ENCODE data around the gene SLC25A44. TPM values are rescaled to one million over a fixed set of nuclear protein-coding genes. Genes with fewer than 3 reads are reported as not detected.

SLC25A44 gene
- total RNA-seq: 61.0 and 67.9 TPM in 2 replicates

DNA sequence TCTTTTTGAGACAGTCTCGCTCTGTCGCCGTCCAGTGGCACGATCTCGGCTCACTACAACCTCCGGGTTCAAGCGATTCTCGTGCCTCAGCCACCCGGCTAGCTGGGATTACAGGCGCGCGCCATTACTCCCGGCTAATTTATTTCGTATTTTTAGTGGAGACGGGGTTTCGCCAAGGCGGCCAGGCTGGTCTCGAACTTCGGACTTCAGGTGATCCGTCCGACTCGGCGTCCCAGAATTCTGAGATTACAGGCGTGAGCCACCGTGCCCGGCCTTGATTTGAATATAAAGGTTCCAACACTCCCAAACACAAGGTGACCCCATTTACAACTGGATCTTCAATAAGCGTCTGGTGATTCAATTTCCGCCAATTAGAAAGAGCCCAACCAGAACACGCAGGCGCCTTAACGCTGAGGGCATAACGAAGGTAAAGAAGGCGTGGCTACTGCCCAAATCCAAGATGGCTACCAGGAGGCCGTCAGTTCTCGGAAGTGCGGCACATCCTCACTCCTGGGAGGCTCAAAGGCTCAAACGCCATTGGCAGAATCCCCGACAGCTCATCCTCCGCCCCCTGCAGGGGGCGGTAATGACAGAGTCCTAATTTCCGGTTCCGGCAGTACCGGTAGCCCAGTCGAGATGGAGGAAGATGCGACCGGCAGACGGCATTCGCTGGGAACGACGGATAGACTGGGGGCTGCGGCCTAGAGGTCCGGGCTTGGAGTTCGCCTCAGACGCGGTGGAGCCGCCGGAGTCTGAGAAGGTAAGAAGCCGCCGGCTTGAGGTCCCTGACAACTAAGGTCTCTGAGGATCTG is at the start of gene SLC25A44:
Gene SLC25A44 (plus strand): TSS at position 617 of the 812 bp plus-strand sequence. CDS start 5,744 bp downstream, outside the sequence.
- peak within 1 kb of the TSS; percentile 97 for H3K27ac Mint-ChIP-seq
- H3K9me3 Mint-ChIP-seq: no peaks in the 10 kb centered on the region
- DNase-seq: peak; percentile 99
- H3K4me3 Mint-ChIP-seq: peak within 1 kb of the TSS; percentile 100
- peaks cover 40% of the 10 kb centered on the region for H3K36me3 Mint-ChIP-seq (ENCODE audit: low read depth)
- H3K4me1 Mint-ChIP-seq: peaks cover 52% of the 10 kb centered on the region
- intact Hi-C loops (cut with micrococcal nuclease): loop anchor here (1.0 to 10.0 kb wide), 8 partner anchors 20 to 561 kb away; partner anchors contain the start of genes HDGF, LAMTOR2, PMF1 and SMG5
- no peaks in the 10 kb centered on the region for H3K27me3 Mint-ChIP-seq

DNA sequence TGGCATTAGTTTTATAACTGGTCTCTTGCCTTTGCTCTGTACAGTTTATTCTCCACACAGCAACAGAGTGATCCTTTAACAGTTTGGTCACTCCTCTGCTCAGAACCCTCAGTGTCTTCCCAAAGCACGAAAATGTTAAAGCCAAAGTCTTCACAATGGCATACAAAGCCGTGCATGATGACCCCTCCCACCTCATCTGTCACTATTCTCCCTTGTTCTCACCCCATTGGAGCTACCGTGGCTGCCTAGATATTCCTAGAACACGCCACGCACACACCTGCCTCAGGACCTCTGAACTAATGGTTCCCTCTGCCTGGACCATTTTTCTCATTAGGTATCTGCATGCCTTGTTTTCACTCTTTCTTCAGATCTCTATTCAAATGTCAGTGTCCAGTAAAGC is 49.2 kb upstream of the SLC25A44 start:
- Mint-ChIP-seq H3K27me3 (no peaks in the 10 kb centered on the region), H3K4me3 (no peak overlapping the region), H3K27ac (no peak overlapping the region), H3K36me3 (ENCODE audit: low read depth) (no peaks in the 10 kb centered on the region), H3K4me1 (peaks cover 23% of the 10 kb centered on the region), H3K9me3 (no peaks in the 10 kb centered on the region)
- intact Hi-C loops (cut with micrococcal nuclease): loop anchor here (5.0 kb wide), 1 partner anchor 173 kb away; no protein-coding TSS in a partner anchor
- no peak for DNase-seq

GRCh38 chr1:156145650-156146019 is 48.3 kb upstream of the SLC25A44 start:
- intact Hi-C loops (cut with micrococcal nuclease): loop anchor here (1.0 to 5.0 kb wide), 4 partner anchors 15 to 172 kb away; no protein-coding TSS in a partner anchor
- no peak for DNase-seq
- Mint-ChIP-seq H3K36me3 (ENCODE audit: low read depth) (no peaks in the 10 kb centered on the region), H3K27ac (peak overlapping the region; percentile 90), H3K4me1 (peaks cover 28% of the 10 kb centered on the region), H3K9me3 (no peaks in the 10 kb centered on the region), H3K4me3 (peak overlapping the region; percentile 61), H3K27me3 (no peaks in the 10 kb centered on the region)

DNA sequence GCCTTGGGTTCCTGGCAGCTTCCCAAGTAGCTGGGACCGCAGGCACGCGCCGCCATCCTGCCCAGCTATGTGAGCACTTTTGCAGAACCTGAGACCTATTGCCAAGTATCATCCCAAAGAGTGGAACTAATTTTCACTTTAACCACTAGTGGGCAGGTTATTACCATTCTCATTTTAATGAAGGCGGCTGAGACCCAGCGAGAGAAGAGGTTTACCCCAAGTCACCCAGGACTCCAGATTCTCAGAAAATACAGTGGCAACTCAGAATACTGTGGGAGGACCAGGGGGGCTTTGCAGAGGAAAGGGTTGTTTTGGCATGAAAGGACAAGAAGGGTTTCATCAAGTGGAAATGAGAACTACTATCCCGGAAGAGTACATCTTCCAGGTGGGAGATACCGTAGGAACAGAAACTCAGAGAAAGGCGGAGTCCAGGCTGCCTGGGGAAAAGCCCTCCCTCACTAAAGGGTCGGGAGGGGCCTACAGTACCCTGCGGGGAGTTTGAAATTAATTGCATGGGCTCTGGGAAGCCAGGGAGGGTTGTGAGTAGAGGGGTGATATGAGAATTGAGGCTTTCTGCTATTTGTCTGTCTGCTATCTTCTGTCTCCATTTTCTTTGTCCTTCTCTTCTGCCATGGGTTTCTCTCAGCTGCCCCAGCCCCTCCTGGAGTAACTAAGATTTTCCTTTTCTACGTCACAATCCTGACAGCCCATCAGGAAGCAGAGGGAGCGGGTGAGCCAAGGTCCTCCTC is 47.7 kb upstream of the SLC25A44 start:
- peak; percentile 84 for DNase-seq
- Mint-ChIP-seq H3K9me3 (no peaks in the 10 kb centered on the region), H3K27ac (peak overlapping the region; percentile 90), H3K36me3 (ENCODE audit: low read depth) (no peaks in the 10 kb centered on the region), H3K27me3 (no peaks in the 10 kb centered on the region), H3K4me3 (peak overlapping the region; percentile 61), H3K4me1 (peaks cover 29% of the 10 kb centered on the region)
- intact Hi-C loops (cut with micrococcal nuclease): loop anchor here (1.0 to 5.0 kb wide), 4 partner anchors 16 to 171 kb away; no protein-coding TSS in a partner anchor

- H3K36me3 Mint-ChIP-seq (ENCODE audit: low read depth): no peaks in the 10 kb centered on the region
- H3K4me3 Mint-ChIP-seq: peak overlapping the region; percentile 61
- DNase-seq: no peak
- intact Hi-C loops (cut with micrococcal nuclease): loop anchor here (1.0 to 5.0 kb wide), 4 partner anchors 17 to 170 kb away; no protein-coding TSS in a partner anchor
- peaks cover 29% of the 10 kb centered on the region for H3K4me1 Mint-ChIP-seq
- H3K27me3 Mint-ChIP-seq: no peaks in the 10 kb centered on the region
- H3K9me3 Mint-ChIP-seq: no peaks in the 10 kb centered on the region
- peak overlapping the region; percentile 90 for H3K27ac Mint-ChIP-seq
These were observed 47.0 kb upstream of the SLC25A44 start for GRCh38 chr1:156146769-156147405.

- Mint-ChIP-seq H3K4me1 (peaks cover 39% of the 10 kb centered on the region), H3K9me3 (no peaks in the 10 kb centered on the region)
These were observed 45.7 kb upstream of the SLC25A44 start for GRCh38 chr1:156148216-156148615.

DNA sequence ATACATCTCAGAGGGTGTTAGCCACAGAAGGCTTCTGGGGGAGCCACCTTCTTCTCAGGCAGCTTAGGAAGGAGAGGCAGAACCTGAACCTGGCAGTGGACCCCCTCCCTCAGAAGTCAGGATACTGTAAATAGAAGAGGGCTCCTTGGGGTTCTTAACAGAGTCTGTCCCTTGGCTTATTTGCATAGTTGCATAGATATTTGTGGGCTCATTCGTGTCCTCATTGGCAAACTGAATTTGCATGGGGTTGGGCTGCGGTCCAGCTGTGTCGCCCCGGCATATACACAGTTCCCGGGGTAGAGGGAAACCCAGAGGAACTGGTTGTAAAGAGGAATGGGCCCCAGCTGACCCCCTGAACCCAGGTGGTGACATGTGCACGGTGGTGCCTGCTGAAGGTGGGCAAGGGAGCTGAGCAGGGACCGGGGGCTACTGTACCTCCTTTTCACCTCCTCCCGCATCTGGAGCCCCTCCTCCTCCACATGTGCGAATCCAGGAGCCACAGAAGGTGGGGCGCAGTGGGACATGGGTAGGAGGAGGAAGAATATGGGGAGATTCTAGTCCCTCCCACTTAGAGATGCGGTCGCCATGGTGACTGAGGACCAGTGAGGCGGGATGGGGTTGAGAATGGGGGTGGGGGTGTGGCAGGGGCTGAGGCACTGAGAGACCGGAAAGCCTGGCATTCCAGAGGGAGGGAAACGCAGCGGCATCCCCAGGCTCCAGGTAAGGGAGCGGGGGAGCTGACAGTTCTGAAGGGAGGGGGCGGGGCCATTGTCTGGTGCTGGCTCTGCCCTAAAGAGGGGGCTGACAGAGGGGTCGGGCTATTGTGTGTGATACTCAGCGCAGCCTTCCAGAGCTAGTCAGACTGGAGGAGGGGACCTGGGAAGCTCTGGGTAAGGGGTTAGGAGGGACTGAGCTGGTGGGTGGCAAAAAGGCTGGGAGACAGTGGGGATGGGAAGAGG is 44.3 kb upstream of the SLC25A44 start:
- no peaks in the 10 kb centered on the region for H3K27me3 Mint-ChIP-seq
- H3K9me3 Mint-ChIP-seq: no peaks in the 10 kb centered on the region
- H3K4me1 Mint-ChIP-seq: peaks cover 50% of the 10 kb centered on the region
- no peak overlapping the region for H3K4me3 Mint-ChIP-seq
- no peaks in the 10 kb centered on the region for H3K36me3 Mint-ChIP-seq (ENCODE audit: low read depth)
- no peak overlapping the region for H3K27ac Mint-ChIP-seq
- intact Hi-C loops (cut with micrococcal nuclease): loop anchor here (5.0 kb wide), 1 partner anchor 168 kb away; no protein-coding TSS in a partner anchor
- no peak for DNase-seq

More at GRCh38 chr1:156148216-156148615, 45.7 kb upstream of the SLC25A44 start:
- Mint-ChIP-seq H3K4me3 (no peak overlapping the region), H3K27me3 (no peaks in the 10 kb centered on the region), H3K27ac (peak overlapping the region; percentile 75), H3K36me3 (ENCODE audit: low read depth) (no peaks in the 10 kb centered on the region)
- intact Hi-C loops (cut with micrococcal nuclease): loop anchor here (5.0 kb wide), 1 partner anchor 169 kb away; no protein-coding TSS in a partner anchor
- DNase-seq: no peak

- intact Hi-C loops (cut with micrococcal nuclease): no loop called here
- Mint-ChIP-seq H3K36me3 (ENCODE audit: low read depth) (no peaks in the 10 kb centered on the region), H3K4me3 (no peak overlapping the region), H3K27me3 (no peaks in the 10 kb centered on the region), H3K27ac (peak overlapping the region; percentile 38), H3K9me3 (no peaks in the 10 kb centered on the region), H3K4me1 (peaks cover 58% of the 10 kb centered on the region)
- DNase-seq: no peak
These were observed 43.4 kb upstream of the SLC25A44 start for GRCh38 chr1:156150333-156151011.

DNA sequence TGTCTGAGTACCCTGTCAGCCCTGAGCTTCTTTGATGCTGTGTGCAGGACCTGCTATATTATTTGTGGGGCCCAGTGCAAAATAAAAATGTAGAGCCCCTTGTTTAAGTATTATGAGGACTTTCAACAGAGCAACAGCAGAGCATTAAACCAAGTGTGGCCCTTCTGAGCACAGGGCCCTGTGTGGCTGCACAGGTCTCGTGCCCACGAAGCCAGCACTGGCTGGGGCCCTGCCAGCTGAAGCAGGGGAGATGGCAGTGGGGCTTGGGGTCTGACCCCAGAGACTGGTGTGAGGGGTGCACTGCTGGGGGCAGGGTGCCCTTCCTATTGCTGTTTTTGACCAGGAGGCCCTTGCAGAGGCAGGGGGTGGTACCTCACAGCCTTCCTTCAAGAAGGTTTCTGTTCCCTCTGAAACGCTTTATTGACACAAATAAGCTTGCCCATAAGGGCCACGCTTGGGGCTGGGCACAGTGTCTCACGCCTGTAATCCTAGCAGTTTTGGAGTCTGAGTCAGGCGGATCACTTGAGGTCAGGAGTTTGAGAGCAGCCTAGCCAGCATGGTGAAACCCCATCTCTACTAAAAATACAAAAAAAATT is 42.7 kb upstream of the SLC25A44 start:
- peaks cover 58% of the 10 kb centered on the region for H3K4me1 Mint-ChIP-seq
- no peak overlapping the region for H3K4me3 Mint-ChIP-seq
- H3K9me3 Mint-ChIP-seq: no peaks in the 10 kb centered on the region
- H3K36me3 Mint-ChIP-seq (ENCODE audit: low read depth): no peaks in the 10 kb centered on the region
- no peak overlapping the region for H3K27ac Mint-ChIP-seq
- intact Hi-C loops (cut with micrococcal nuclease): no loop called here
- H3K27me3 Mint-ChIP-seq: no peaks in the 10 kb centered on the region
- DNase-seq: no peak

GRCh38 chr1:156152628-156153027 is 41.3 kb upstream of the SLC25A44 start:
- no peak for DNase-seq
- Mint-ChIP-seq H3K36me3 (ENCODE audit: low read depth) (no peaks in the 10 kb centered on the region), H3K4me3 (no peak overlapping the region), H3K27me3 (no peaks in the 10 kb centered on the region), H3K9me3 (no peaks in the 10 kb centered on the region), H3K4me1 (peaks cover 55% of the 10 kb centered on the region), H3K27ac (peak overlapping the region; percentile 20)
- intact Hi-C loops (cut with micrococcal nuclease): no loop called here

- intact Hi-C loops (cut with micrococcal nuclease): no loop called here
- peak within 1 kb of the TSS; percentile 68 for H3K4me3 Mint-ChIP-seq
- peak within 1 kb of the TSS; percentile 79 for H3K27ac Mint-ChIP-seq
- no peaks in the 10 kb centered on the region for H3K9me3 Mint-ChIP-seq
- H3K27me3 Mint-ChIP-seq: no peaks in the 10 kb centered on the region
- H3K4me1 Mint-ChIP-seq: peaks cover 53% of the 10 kb centered on the region
- DNase-seq: no peak
- no peaks in the 10 kb centered on the region for H3K36me3 Mint-ChIP-seq (ENCODE audit: low read depth)
These were observed 40.5 kb upstream of the SLC25A44 start, which contains the start of gene SEMA4A for GRCh38 chr1:156153362-156153761. Gene SEMA4A (plus strand): TSS chr1:156153585. CDS start chr1:156154579, 994 bp downstream.

DNA sequence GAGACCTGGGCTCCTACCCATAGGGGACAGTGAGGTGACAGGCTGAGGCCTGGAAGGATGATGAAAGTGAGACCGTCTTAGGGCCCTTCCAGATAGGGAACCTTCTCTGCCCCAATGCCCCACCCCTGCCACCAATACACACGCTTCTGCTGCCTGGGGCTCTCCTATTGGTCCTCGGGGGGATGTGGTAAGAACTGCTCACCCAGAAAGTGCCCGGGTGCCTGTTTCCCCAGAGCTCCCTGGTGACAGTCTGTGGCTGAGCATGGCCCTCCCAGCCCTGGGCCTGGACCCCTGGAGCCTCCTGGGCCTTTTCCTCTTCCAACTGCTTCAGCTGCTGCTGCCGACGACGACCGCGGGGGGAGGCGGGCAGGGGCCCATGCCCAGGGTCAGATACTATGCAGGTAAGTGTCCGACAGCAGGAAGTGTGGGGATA is 39.6 kb upstream of the SLC25A44 start:
- Mint-ChIP-seq H3K4me3 (peak overlapping the region; percentile 68), H3K27ac (peak overlapping the region; percentile 79), H3K9me3 (no peaks in the 10 kb centered on the region), H3K4me1 (peaks cover 62% of the 10 kb centered on the region), H3K27me3 (no peaks in the 10 kb centered on the region), H3K36me3 (ENCODE audit: low read depth) (no peaks in the 10 kb centered on the region)
- peak; percentile 68 for DNase-seq
- intact Hi-C loops (cut with micrococcal nuclease): no loop called here
